Spleen (tissue), 7 donors: ENCODE measurements around the gene UCHL1.

Source experiments
- CTCF ChIP-seq, 11 experiments: fragments of 200-600 bp in 7 of 11; fragments of 450-650 bp in 4 of 11; sonication (generic) in 4 of 11; IDR thresholded peaks in 8 of 11; conservative IDR thresholded peaks in 3 of 11; 1 replicate in 7 of 11; 2 replicates in 4 of 11; pipeline versions ENCODE4 v1.4.0 to v1.8.0; 2016 to 2021; ENCODE audit warnings: antibody characterized with exemption in 11 of 11, inconsistent platforms in 4 of 11, mild to moderate bottlenecking in 1 of 11
- POLR2A ChIP-seq, 3 donors: fragments of 450-650 bp; IDR thresholded peaks; one replicate each; pipeline ENCODE4 v1.5.1; 2017; ENCODE audit warnings: antibody characterized with exemption in 3 of 3, mild to moderate bottlenecking in 1 of 3
- POLR2AphosphoS5 ChIP-seq, 3 donors: sonication (generic); formaldehyde crosslinking; IDR thresholded peaks; one replicate each; pipeline ENCODE4 v1.5.1; 2017; ENCODE audit warnings: antibody characterized with exemption in 3 of 3
- donor health status: DM: no; HTN: no; CAD: no; lungs with moderate emphysema.
- donor health status: DM: no; HTN: no; CAD: no.
- donor health status: DM: no; HTN: no; CAD: no.

GRCh38 chr4:41281038-41281634 is 24.4 kb downstream of the UCHL1 start:
- peak; percentile 70 to 92 (median 81) for TF ChIP-seq CTCF (IDR thresholded peaks at IDR 0.05 in 8 of 11, conservative IDR thresholded peaks at IDR 0.05 in 3 of 11)
- TF ChIP-seq POLR2A (IDR thresholded peaks at IDR 0.05): no peak
- TF ChIP-seq POLR2AphosphoS5 (IDR thresholded peaks at IDR 0.05): no peak
